H9 (cell line): Measurements from ENCODE around the gene FRMD4B. TPM values are rescaled to one million over a fixed set of nuclear protein-coding genes. Genes with fewer than 3 reads are reported as not detected.

Experiments used
- DNase-seq: peaks from one replicate; pipeline ENCODE4 v3.0.0-alpha.2; 2017
- H2AFZ ChIP-seq: one replicate; pipeline ENCODE4 v1.6.1; 2013; ENCODE audit warnings: mild to moderate bottlenecking, low read length, control low read depth, moderate library complexity
- H2AK5ac ChIP-seq: 2 replicates; pipeline ENCODE4 v1.6.1; 2013; ENCODE audit warnings: low read length, control low read depth, mixed read lengths; ENCODE audit not compliant: insufficient read length
- H2BK120ac ChIP-seq: one replicate; pipeline ENCODE4 v1.6.1; 2013; ENCODE audit warnings: low read depth, mild to moderate bottlenecking, low read length, control low read depth, inconsistent platforms; ENCODE audit not compliant: poor library complexity, severe bottlenecking
- H2BK12ac ChIP-seq: 2 replicates; pipeline ENCODE4 v1.6.1; 2013; ENCODE audit warnings: low read length, control low read depth, mixed read lengths, low read depth; ENCODE audit not compliant: insufficient read length
- H2BK15ac ChIP-seq: 2 replicates; pipeline ENCODE4 v1.6.1; 2013; ENCODE audit warnings: low read depth, low read length, control low read depth
- H2BK20ac ChIP-seq: one replicate; pipeline ENCODE4 v1.6.1; 2013; ENCODE audit warnings: low read depth, mild to moderate bottlenecking, low read length, control low read depth, inconsistent platforms; ENCODE audit not compliant: poor library complexity, severe bottlenecking
- H2BK5ac ChIP-seq: 2 replicates; pipeline ENCODE4 v1.6.1; 2013; ENCODE audit warnings: low read length, control low read depth, mixed read lengths; ENCODE audit not compliant: insufficient read length
- H3K14ac ChIP-seq: 2 replicates; pipeline ENCODE4 v1.6.1; 2013; ENCODE audit warnings: low read length, control low read depth; ENCODE audit not compliant: insufficient read depth
- H3K18ac ChIP-seq: 2 replicates; pipeline ENCODE4 v1.6.1; 2013; ENCODE audit warnings: low read depth, mild to moderate bottlenecking, mixed read lengths, low read length, control low read depth; ENCODE audit not compliant: insufficient read length
- H3K23ac ChIP-seq: 2 replicates; pipeline ENCODE4 v1.6.1; 2013; ENCODE audit warnings: low read length, control low read depth, mixed read lengths, low read depth; ENCODE audit not compliant: insufficient read length
- H3K23me2 ChIP-seq: 2 replicates; pipeline ENCODE4 v1.6.1; 2013; ENCODE audit warnings: low read depth, mild to moderate bottlenecking, mixed read lengths, low read length, control low read depth; ENCODE audit not compliant: insufficient read length, poor library complexity, severe bottlenecking
- H3K27ac ChIP-seq: 2 replicates; pipeline ENCODE4 v1.5.1; 2013; ENCODE audit warnings: low read length, control low read depth, mixed read lengths, low read depth; ENCODE audit not compliant: insufficient read length
- H3K27me3 ChIP-seq: 2 replicates; pipeline ENCODE4 v1.6.1; 2013; ENCODE audit warnings: low read length, control low read depth, inconsistent platforms; ENCODE audit not compliant: insufficient read depth
- H3K4ac ChIP-seq: 2 replicates; pipeline ENCODE4 v1.6.1; 2013; ENCODE audit warnings: low read depth, mild to moderate bottlenecking, control low read depth, inconsistent platforms, low read length, moderate library complexity
- H3K4me1 ChIP-seq: 2 replicates; pipeline ENCODE4 v1.6.1; 2013; ENCODE audit warnings: low read length, control low read depth, inconsistent platforms; ENCODE audit not compliant: insufficient read depth
- H3K4me2 ChIP-seq: 2 replicates; pipeline ENCODE4 v1.6.1; 2013; ENCODE audit warnings: low read length, control low read depth, mixed read lengths; ENCODE audit not compliant: insufficient read length, insufficient read depth
- H3K56ac ChIP-seq: 2 replicates; pipeline ENCODE4 v1.6.1; 2013; ENCODE audit warnings: low read depth, mild to moderate bottlenecking, mixed read lengths, low read length, control low read depth; ENCODE audit not compliant: insufficient read length
- H3K79me1 ChIP-seq: 2 replicates; pipeline ENCODE4 v1.6.1; 2013; ENCODE audit warnings: low read depth, mild to moderate bottlenecking, moderate library complexity, low read length, control low read depth, inconsistent platforms; ENCODE audit not compliant: insufficient read depth, poor library complexity, severe bottlenecking
- H3K79me2 ChIP-seq: 2 replicates; pipeline ENCODE4 v1.6.1; 2013; ENCODE audit warnings: low read length, control low read depth, inconsistent platforms; ENCODE audit not compliant: insufficient read depth
- H3K9ac ChIP-seq: 2 replicates; pipeline ENCODE4 v1.6.1; 2013; ENCODE audit warnings: low read length, control low read depth, mixed read lengths; ENCODE audit not compliant: insufficient read length; ENCODE audit errors: extremely low read depth
- H3K9me3 ChIP-seq: one replicate; pipeline ENCODE4 v1.6.1; 2013; ENCODE audit warnings: low read depth, low read length, inconsistent platforms; ENCODE audit not compliant: control insufficient read depth
- H3T11ph ChIP-seq: one replicate; pipeline ENCODE4 v1.6.1; 2013; ENCODE audit warnings: mild to moderate bottlenecking, low read length, control low read depth, inconsistent platforms
- H4K20me1 ChIP-seq: one replicate; pipeline ENCODE4 v1.6.1; 2013; ENCODE audit not compliant: control insufficient read depth, insufficient read length, insufficient read depth
- H4K5ac ChIP-seq: 2 replicates; pipeline ENCODE4 v1.6.1; 2013; ENCODE audit warnings: low read depth, mild to moderate bottlenecking, mixed read lengths, low read length, control low read depth; ENCODE audit not compliant: insufficient read length
- H4K8ac ChIP-seq: replicated peaks from 2 replicates; pipeline ENCODE4 v1.6.1; 2013; ENCODE audit warnings: low read length, control low read depth, mixed read lengths, low read depth; ENCODE audit not compliant: insufficient read length
- H4K91ac ChIP-seq: 2 replicates; pipeline ENCODE4 v1.6.1; 2013; ENCODE audit warnings: low read depth, mild to moderate bottlenecking, moderate library complexity, mixed read lengths, low read length, control low read depth; ENCODE audit not compliant: insufficient read length
- H3K27ac Mint-ChIP-seq, 3 experiments: 2 replicates in 2 of 3; 3 replicates in 1 of 3; pipeline ENCODE4 v1.8.0; 2020 to 2021; ENCODE audit warnings: mixed read lengths in 3 of 3, mild to moderate bottlenecking in 1 of 3, moderate library complexity in 1 of 3
- H3K27me3 Mint-ChIP-seq: 2 replicates; pipeline ENCODE4 v1.8.0; 2021; ENCODE audit warnings: low read depth, mild to moderate bottlenecking, moderate library complexity, mixed read lengths
- H3K36me3 Mint-ChIP-seq, 3 experiments: 2 replicates in 2 of 3; 3 replicates in 1 of 3; pipeline ENCODE4 v1.8.0; 2020 to 2021; ENCODE audit warnings: low read depth in 3 of 3, mixed read lengths in 3 of 3; ENCODE audit not compliant: insufficient read depth in 1 of 3
- H3K4me1 Mint-ChIP-seq, 2 experiments: 2 replicates each; pipeline ENCODE4 v1.8.0; 2020; ENCODE audit warnings: mixed read lengths in 2 of 2
- H3K4me3 Mint-ChIP-seq, 2 experiments: 2 replicates in 1 of 2; 3 replicates in 1 of 2; pipeline ENCODE4 v1.8.0; 2020 to 2021; ENCODE audit warnings: mild to moderate bottlenecking in 2 of 2, mixed read lengths in 2 of 2, moderate library complexity in 1 of 2
- H3K9me3 Mint-ChIP-seq, 2 experiments: 2 replicates in 1 of 2; 3 replicates in 1 of 2; pipeline ENCODE4 v1.8.0; 2020; ENCODE audit warnings: mild to moderate bottlenecking in 2 of 2, mixed read lengths in 2 of 2, moderate library complexity in 1 of 2
- WGBS: extraction: QIAGEN DNeasy Blood & Tissue Kit; methylation state at CpG from one replicate; pipeline ENCODE4 v1.1.7; 2013; ENCODE audit warnings: missing lambda C conversion rate, low lambda C conversion rate, mixed read lengths; ENCODE audit not compliant: insufficient read length; ENCODE audit errors: extremely low coverage; 5-methylcytosine and 5-hydroxymethylcytosine counted together
- total RNA-seq: library from RNA; stranded (reverse); gene quantifications from 2 replicates; pipeline ENCODE4 v1.2.1, GENCODE V29; 2021
- TF ChIP-seq, protein P1 (sequence below): fragments of 200-600 bp; sonication (generic); conservative IDR thresholded peaks from 3 replicates; pipeline ENCODE4 v1.8.0; 2021; ENCODE audit warnings: antibody characterized with exemption, mild to moderate bottlenecking

The FRMD4B gene
- total RNA-seq, 1 experiment from 2014 or later: 3.4 TPM

DNA sequence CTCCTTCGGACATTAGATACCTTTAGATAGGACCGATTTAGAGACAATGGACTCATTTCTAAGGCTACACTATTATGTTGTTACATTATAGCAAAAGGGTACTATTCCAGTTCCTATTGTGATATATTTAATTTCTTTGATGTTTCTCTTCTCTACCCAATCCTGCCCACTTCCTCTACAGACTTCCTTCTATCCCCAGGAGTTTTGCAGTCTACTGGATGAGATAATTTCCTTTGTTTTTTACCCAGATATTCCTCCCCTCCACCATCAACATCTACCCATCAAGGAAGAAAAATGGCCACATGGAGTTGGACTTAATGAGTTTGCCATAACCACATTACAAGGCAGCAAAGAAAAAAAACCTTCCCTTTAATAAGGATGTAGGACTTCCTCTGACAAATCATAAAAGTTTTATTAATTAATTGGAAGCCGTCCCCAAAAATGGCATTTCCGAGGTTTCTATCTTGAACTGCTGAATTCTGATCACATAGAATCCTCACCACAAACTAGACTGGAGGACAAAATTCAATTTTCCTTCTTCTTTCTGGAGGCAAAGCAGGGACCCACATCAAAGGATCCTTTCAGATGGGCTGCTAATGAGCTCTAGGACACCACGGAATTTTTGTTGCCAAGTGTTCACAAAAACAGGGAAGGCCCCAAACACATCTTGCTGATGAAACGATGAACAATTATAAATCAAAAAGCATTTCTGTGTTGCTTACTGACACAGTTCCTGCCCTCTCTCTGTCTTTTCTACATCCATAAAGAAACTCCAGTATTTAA, 33.4 kb downstream of the FRMD4B start:
- H3K27ac Mint-ChIP-seq: no peak overlapping the region
- H3K9me3 Mint-ChIP-seq: no peaks in the 10 kb centered on the region; a peak in 2 of 5 replicates
- no peaks in the 10 kb centered on the region for H3K9me3 ChIP-seq
- WGBS: no CpG with 5 or more reads among the region's 6 CpGs
- H3K36me3 Mint-ChIP-seq: no peaks in the 10 kb centered on the region
- H3K4me1 Mint-ChIP-seq: no peaks in the 10 kb centered on the region
- no peak overlapping the region for H3K23ac ChIP-seq
- no peak overlapping the region for H4K91ac ChIP-seq
- H3K4ac ChIP-seq: no peak overlapping the region
- TF ChIP-seq, protein P1, sequence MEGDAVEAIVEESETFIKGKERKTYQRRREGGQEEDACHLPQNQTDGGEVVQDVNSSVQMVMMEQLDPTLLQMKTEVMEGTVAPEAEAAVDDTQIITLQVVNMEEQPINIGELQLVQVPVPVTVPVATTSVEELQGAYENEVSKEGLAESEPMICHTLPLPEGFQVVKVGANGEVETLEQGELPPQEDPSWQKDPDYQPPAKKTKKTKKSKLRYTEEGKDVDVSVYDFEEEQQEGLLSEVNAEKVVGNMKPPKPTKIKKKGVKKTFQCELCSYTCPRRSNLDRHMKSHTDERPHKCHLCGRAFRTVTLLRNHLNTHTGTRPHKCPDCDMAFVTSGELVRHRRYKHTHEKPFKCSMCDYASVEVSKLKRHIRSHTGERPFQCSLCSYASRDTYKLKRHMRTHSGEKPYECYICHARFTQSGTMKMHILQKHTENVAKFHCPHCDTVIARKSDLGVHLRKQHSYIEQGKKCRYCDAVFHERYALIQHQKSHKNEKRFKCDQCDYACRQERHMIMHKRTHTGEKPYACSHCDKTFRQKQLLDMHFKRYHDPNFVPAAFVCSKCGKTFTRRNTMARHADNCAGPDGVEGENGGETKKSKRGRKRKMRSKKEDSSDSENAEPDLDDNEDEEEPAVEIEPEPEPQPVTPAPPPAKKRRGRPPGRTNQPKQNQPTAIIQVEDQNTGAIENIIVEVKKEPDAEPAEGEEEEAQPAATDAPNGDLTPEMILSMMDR: no peak
- no peak overlapping the region for H2AK5ac ChIP-seq
- H3K9ac ChIP-seq: no peak overlapping the region
- no peak overlapping the region for H4K8ac ChIP-seq
- no peaks in the 10 kb centered on the region for H3K79me2 ChIP-seq
- H2BK15ac ChIP-seq: no peak overlapping the region
- H2BK20ac ChIP-seq: no peak overlapping the region
- no peak overlapping the region for H3K56ac ChIP-seq
- H3K27ac ChIP-seq: no peak overlapping the region
- no peaks in the 10 kb centered on the region for H4K20me1 ChIP-seq
- no peak for DNase-seq
- H3K4me1 ChIP-seq: no peaks in the 10 kb centered on the region
- H3K4me2 ChIP-seq: no peak overlapping the region
- no peak overlapping the region for H3K4me3 Mint-ChIP-seq
- H2BK5ac ChIP-seq: no peak overlapping the region
- no peak overlapping the region for H3K14ac ChIP-seq
- H3K27me3 Mint-ChIP-seq: peaks cover 2% of the 10 kb centered on the region; the same call in 1 of the 2 replicates
- no peak overlapping the region for H4K5ac ChIP-seq
- no peak overlapping the region for H2AFZ ChIP-seq
- no peaks in the 10 kb centered on the region for H3K27me3 ChIP-seq
- H2BK120ac ChIP-seq: no peak overlapping the region
- H3K23me2 ChIP-seq: no peaks in the 10 kb centered on the region
- H3T11ph ChIP-seq: no peak overlapping the region
- H3K79me1 ChIP-seq: no peaks in the 10 kb centered on the region
- no peak overlapping the region for H2BK12ac ChIP-seq
- H3K18ac ChIP-seq: no peak overlapping the region
